ENCODE results near the gene C1orf52.
A peak's percentile ranks its signal among the peaks of the same experiment; 100 is the strongest.

DNA sequence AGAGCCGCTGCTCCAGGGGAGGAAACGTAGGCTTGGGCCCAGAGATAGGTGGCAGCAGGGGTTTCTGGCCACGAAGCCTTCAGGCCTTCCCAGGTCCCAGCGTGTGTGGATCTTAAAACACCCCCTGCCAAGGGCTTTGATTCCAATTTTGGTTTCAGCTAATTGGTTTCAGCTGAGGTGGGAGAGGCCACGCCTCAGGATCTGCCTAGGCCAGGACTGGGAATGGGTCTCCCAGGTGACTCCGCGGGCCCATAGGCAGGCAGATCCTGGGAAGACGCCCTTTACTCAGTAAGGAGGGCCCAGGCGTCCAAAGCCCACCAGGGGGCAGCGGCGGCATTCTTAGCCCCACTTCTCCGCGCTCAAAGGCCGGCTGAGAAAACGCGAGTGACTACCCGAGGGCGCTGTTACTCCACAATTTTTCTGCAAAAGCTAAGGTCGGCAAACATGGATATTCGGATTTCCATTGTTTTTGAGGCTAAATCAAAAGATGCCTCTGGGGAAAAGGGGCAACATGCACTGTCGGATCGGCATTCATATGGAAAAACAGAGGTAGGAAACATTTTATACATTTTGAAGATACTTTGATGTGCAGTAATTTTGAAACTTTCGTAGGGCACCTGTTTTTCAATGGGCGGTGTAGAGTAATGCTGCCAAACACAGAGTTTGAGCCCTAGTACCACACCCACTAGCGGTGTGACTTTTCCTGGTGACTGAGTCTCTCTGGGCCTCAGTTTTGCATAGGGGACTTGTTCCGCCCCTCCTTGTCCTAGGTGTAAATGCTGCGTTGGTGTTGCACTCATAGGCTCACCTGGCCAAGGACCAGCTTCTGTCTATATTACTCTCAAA is 48.7 kb upstream of the C1orf52 start:
- TF ChIP-seq POLR2A (IDR thresholded peaks at IDR 0.05) (no peak), CTCF (IDR thresholded peaks at IDR 0.05) (peak; percentile 89 to 98 (median 98))
